KMS-11 (cell line): ENCODE data around the gene EHMT2.

ENCODE experiments used
- H2AFZ ChIP-seq: fragments of 200-600 bp; sonication (generic); 2 replicates; pipeline ENCODE4 v1.6.1; 2016; ENCODE audit warnings: antibody characterized with exemption, mixed run types, low read depth
- H3K27ac ChIP-seq: fragments of 200-600 bp; sonication (generic); 2 replicates; pipeline ENCODE4 v1.6.1; 2016; ENCODE audit warnings: mild to moderate bottlenecking, mixed run types
- H3K27me3 ChIP-seq: fragments of 200-600 bp; sonication (generic); 2 replicates; pipeline ENCODE4 v1.6.1; 2017; ENCODE audit warnings: mild to moderate bottlenecking, low read depth, mixed run types, moderate library complexity; ENCODE audit not compliant: insufficient read depth
- H3K36me3 ChIP-seq: fragments of 200-600 bp; sonication (generic); 2 replicates; pipeline ENCODE4 v1.6.1; 2017; ENCODE audit warnings: mild to moderate bottlenecking, mixed run types; ENCODE audit not compliant: insufficient read depth
- H3K4me1 ChIP-seq: fragments of 200-600 bp; sonication (generic); 2 replicates; pipeline ENCODE4 v1.6.1; 2016; ENCODE audit warnings: mild to moderate bottlenecking, low read depth, mixed run types; ENCODE audit not compliant: poor library complexity, severe bottlenecking
- H3K4me2 ChIP-seq: fragments of 200-600 bp; sonication (generic); 2 replicates; pipeline ENCODE4 v1.7.0; 2016; ENCODE audit warnings: mild to moderate bottlenecking, mixed run types
- H3K4me3 ChIP-seq: fragments of 200-600 bp; sonication (generic); IDR thresholded peaks from 2 replicates; pipeline ENCODE4 v1.6.1; 2017; ENCODE audit warnings: low read depth, low read length, mixed read lengths; ENCODE audit not compliant: insufficient read depth
- H3K79me2 ChIP-seq: fragments of 200-600 bp; sonication (generic); 2 replicates; pipeline ENCODE4 v1.6.1; 2016; ENCODE audit warnings: low read depth, mixed run types; ENCODE audit not compliant: insufficient read depth
- H3K9ac ChIP-seq: fragments of 200-600 bp; sonication (generic); 2 replicates; pipeline ENCODE4 v1.6.1; 2016; ENCODE audit warnings: mild to moderate bottlenecking, mixed run types
- H4K20me1 ChIP-seq: fragments of 200-600 bp; sonication (generic); 2 replicates; pipeline ENCODE4 v1.6.1; 2016; ENCODE audit warnings: mild to moderate bottlenecking, mixed run types; ENCODE audit not compliant: insufficient read depth
- TF ChIP-seq, protein P1 (sequence below): fragments of 200-600 bp; sonication (generic); conservative IDR thresholded peaks from 2 replicates; pipeline ENCODE4 v1.6.1; 2017; ENCODE audit warnings: low read depth, mild to moderate bottlenecking, antibody characterized with exemption, low read length, moderate library complexity, mixed read lengths

The EHMT2 gene

GRCh38 chr6:31899215-31899614 lies 1.7 kb upstream of the EHMT2 start:
- H3K4me1 ChIP-seq, result peaks cover 36% of the 10 kb centered on the region
- H3K27me3 ChIP-seq, result no peaks in the 10 kb centered on the region; the same call in 1 of the 2 replicates
- no peaks in the 10 kb centered on the region; the same call in 1 of the 2 replicates for H3K36me3 ChIP-seq
- no peak overlapping the region for H3K27ac ChIP-seq
- TF ChIP-seq, protein P1, sequence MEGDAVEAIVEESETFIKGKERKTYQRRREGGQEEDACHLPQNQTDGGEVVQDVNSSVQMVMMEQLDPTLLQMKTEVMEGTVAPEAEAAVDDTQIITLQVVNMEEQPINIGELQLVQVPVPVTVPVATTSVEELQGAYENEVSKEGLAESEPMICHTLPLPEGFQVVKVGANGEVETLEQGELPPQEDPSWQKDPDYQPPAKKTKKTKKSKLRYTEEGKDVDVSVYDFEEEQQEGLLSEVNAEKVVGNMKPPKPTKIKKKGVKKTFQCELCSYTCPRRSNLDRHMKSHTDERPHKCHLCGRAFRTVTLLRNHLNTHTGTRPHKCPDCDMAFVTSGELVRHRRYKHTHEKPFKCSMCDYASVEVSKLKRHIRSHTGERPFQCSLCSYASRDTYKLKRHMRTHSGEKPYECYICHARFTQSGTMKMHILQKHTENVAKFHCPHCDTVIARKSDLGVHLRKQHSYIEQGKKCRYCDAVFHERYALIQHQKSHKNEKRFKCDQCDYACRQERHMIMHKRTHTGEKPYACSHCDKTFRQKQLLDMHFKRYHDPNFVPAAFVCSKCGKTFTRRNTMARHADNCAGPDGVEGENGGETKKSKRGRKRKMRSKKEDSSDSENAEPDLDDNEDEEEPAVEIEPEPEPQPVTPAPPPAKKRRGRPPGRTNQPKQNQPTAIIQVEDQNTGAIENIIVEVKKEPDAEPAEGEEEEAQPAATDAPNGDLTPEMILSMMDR, result no peak
- peaks cover 14% of the 10 kb centered on the region for H3K79me2 ChIP-seq
- no peak overlapping the region for H2AFZ ChIP-seq
- no peak overlapping the region for H3K9ac ChIP-seq
- peak overlapping the region; percentile 93 for H3K4me2 ChIP-seq
- H4K20me1 ChIP-seq, result no peaks in the 10 kb centered on the region
- H3K4me3 ChIP-seq, result no peak overlapping the region

DNA sequence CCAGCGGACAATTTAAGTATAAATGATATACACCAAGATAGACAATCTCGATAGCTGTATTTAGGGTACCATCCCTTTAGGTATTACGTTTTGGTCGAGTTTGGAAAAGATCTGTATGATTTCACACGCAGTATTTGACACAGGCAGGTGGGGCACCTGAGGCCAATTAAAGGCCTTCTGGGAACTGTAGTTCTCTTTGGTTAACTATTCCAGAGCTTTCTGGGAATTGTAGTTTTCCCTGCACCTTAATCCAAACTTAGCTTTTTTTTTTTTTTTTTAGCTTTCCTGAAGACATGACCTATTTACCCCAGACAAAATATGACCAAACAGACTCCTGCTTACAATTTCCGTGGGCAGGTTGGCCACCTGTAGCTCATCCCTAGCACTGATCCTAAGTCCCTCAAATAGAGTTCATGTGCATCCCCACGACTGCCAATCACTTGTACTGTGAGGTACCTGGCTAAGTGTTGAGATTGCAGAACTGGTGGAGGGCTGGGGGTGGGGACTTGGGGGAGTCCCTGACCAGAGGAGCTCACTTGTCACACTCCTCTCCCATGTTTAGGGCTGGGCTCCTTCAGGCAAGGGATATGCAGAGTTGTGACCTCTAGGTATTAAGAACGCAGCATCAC lies 999 bp upstream of the EHMT2 start:
- no peaks in the 10 kb centered on the region for H3K27me3 ChIP-seq
- H4K20me1 ChIP-seq, result no peaks in the 10 kb centered on the region
- H3K4me1 ChIP-seq, result peaks cover 38% of the 10 kb centered on the region
- peak overlapping the region; percentile 66; the same call in 1 of the 2 replicates for H3K27ac ChIP-seq
- peak overlapping the region; percentile 69; the same call in 1 of the 2 replicates for H3K9ac ChIP-seq
- H2AFZ ChIP-seq, result peak overlapping the region; percentile 49
- peak overlapping the region; percentile 35 for H3K4me3 ChIP-seq
- peak overlapping the region; percentile 93 for H3K4me2 ChIP-seq
- H3K79me2 ChIP-seq, result peaks cover 14% of the 10 kb centered on the region
- H3K36me3 ChIP-seq, result no peaks in the 10 kb centered on the region; the same call in 1 of the 2 replicates
- TF ChIP-seq, protein P1, result 0 out of 2 replicates have a peak, but pooled peaks have one; percentile 13

GRCh38 chr6:31896856-31897611 lies 464 bp downstream of the EHMT2 start:
- Histone ChIP-seq H3K36me3 (no peaks in the 10 kb centered on the region; the same call in 1 of the 2 replicates), H2AFZ (peak overlapping the region; percentile 59), H3K4me2 (peak overlapping the region; percentile 88)

DNA sequence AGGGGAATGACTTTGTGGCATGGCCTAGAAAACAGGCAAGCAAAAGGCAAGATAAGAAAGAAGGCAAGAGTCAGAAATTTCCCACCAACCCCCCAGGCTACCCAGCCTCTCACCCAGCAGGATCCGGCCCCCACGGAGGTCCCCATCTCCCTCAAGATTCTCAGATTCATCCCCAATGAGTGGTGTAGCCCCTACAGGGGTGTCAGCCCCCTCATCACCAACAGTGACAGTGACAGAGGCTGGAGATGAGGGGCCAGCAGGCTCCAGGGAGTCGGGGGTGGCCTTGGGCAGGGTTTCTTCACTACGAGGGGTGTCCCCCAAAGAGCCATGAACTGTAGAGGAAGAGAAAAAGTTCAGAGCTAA lies 1.0 kb downstream of the EHMT2 start:
- Histone ChIP-seq H3K9ac (peak overlapping the region; percentile 63; the same call in 1 of the 2 replicates), H3K79me2 (peaks cover 14% of the 10 kb centered on the region), H3K36me3 (no peaks in the 10 kb centered on the region; the same call in 1 of the 2 replicates), H3K27ac (peak overlapping the region; percentile 30; the same call in 1 of the 2 replicates), H2AFZ (peak overlapping the region; percentile 59; the same call in 1 of the 2 replicates), H3K4me2 (peak overlapping the region; percentile 88), H3K4me1 (peaks cover 37% of the 10 kb centered on the region), H4K20me1 (no peaks in the 10 kb centered on the region), H3K27me3 (no peaks in the 10 kb centered on the region), H3K4me3 (no peak overlapping the region)
- TF ChIP-seq, protein P1, result no peak

More at GRCh38 chr6:31896856-31897611, 464 bp downstream of the EHMT2 start:
- H3K4me3 ChIP-seq, result peak overlapping the region; percentile 1
- peaks cover 37% of the 10 kb centered on the region for H3K4me1 ChIP-seq
- H3K9ac ChIP-seq, result peak overlapping the region; percentile 63
- TF ChIP-seq, protein P1, result no peak
- peaks cover 14% of the 10 kb centered on the region for H3K79me2 ChIP-seq
- H3K27me3 ChIP-seq, result no peaks in the 10 kb centered on the region
- H3K27ac ChIP-seq, result peak overlapping the region; percentile 30
- H4K20me1 ChIP-seq, result no peaks in the 10 kb centered on the region
